ENCODE results near the gene COG7. TPM values are rescaled to one million over a fixed set of nuclear protein-coding genes. Genes with fewer than 3 reads are reported as not detected.

The COG7 gene
- total RNA-seq, 1 experiment from 2014 or later = 17.9 TPM

- no peak overlapping the region for H2BK12ac ChIP-seq (ENCODE audit: insufficient read length, low read depth, low read length)
- WGBS (ENCODE audit: extremely low coverage, insufficient read length, low lambda C conversion rate) = no CpG with 5 or more reads among the region's 11 CpGs
- H3K9me3 ChIP-seq (ENCODE audit: control insufficient read depth, low read depth, low read length) = no peaks in the 10 kb centered on the region
- H4K8ac ChIP-seq (replicated peaks; ENCODE audit: insufficient read length, low read depth, low read length) = no peak overlapping the region
- no peaks in the 10 kb centered on the region for H3K27me3 ChIP-seq (ENCODE audit: insufficient read depth, low read length)
- H2AFZ ChIP-seq (ENCODE audit: low read length) = no peak overlapping the region
- no peak overlapping the region for H3K9ac ChIP-seq (ENCODE audit: extremely low read depth, insufficient read length, low read length)
- H2BK15ac ChIP-seq (ENCODE audit: low read depth, low read length) = no peak overlapping the region
- no peak overlapping the region for H3K56ac ChIP-seq (ENCODE audit: insufficient read length, low read depth, low read length)
- Mint-ChIP-seq H3K27ac (peak overlapping the region in 1 of 3 experiments; percentile 49; a peak in 1 of 7 replicates), H3K4me3 (no peak overlapping the region), H3K27me3 (ENCODE audit: low read depth) (no peaks in the 10 kb centered on the region), H3K4me1 (peaks cover 37 to 39% of the 10 kb centered on the region in 2 experiments), H3K36me3 (ENCODE audit: insufficient read depth in 1 of 3, low read depth in 3 of 3) (peaks cover 10 to 53% (median 45%) of the 10 kb centered on the region in 3 experiments; a peak in 6 of 7 replicates), H3K9me3 (no peaks in the 10 kb centered on the region)
- no peak overlapping the region for H3K4me2 ChIP-seq (ENCODE audit: insufficient read depth, insufficient read length, low read length)
- no peak overlapping the region for H3K14ac ChIP-seq (ENCODE audit: insufficient read depth, low read length)
- DNase-seq = no peak
- H3K4me1 ChIP-seq (ENCODE audit: insufficient read depth, low read length) = no peaks in the 10 kb centered on the region
- H2AK5ac ChIP-seq (ENCODE audit: insufficient read length, low read length) = no peak overlapping the region
- peaks cover 13% of the 10 kb centered on the region; the same call in 1 of the 2 replicates for H3K79me2 ChIP-seq (ENCODE audit: insufficient read depth, low read length)
- H3K18ac ChIP-seq (ENCODE audit: insufficient read length, low read depth, low read length) = no peak overlapping the region
- H2BK5ac ChIP-seq (ENCODE audit: insufficient read length, low read length) = no peak overlapping the region
- no peaks in the 10 kb centered on the region for H3K23me2 ChIP-seq (ENCODE audit: insufficient read length, low read depth, low read length, poor library complexity, severe bottlenecking)
- no peak overlapping the region for H4K5ac ChIP-seq (ENCODE audit: insufficient read length, low read depth, low read length)
- no peak overlapping the region for H3K23ac ChIP-seq (ENCODE audit: insufficient read length, low read depth, low read length)
- H4K20me1 ChIP-seq (ENCODE audit: control insufficient read depth, insufficient read depth, insufficient read length) = no peaks in the 10 kb centered on the region
- H3K79me1 ChIP-seq (ENCODE audit: insufficient read depth, low read depth, low read length, poor library complexity, severe bottlenecking) = peaks cover 3% of the 10 kb centered on the region
- H2BK20ac ChIP-seq (ENCODE audit: low read depth, low read length, poor library complexity, severe bottlenecking) = no peak overlapping the region
- no peak for TF ChIP-seq CTCF (conservative IDR thresholded peaks at IDR 0.05)
- H3K4ac ChIP-seq (ENCODE audit: low read depth, low read length) = no peak overlapping the region
- no peak overlapping the region for H2BK120ac ChIP-seq (ENCODE audit: low read depth, low read length, poor library complexity, severe bottlenecking)
- no peak overlapping the region for H3T11ph ChIP-seq (ENCODE audit: low read length)
- no peak overlapping the region for H4K91ac ChIP-seq (ENCODE audit: insufficient read length, low read depth, low read length)
- no peak overlapping the region for H3K27ac ChIP-seq (ENCODE audit: insufficient read length, low read depth, low read length)
These were observed 45.9 kb upstream of the COG7 start for GRCh38 chr16:23498863-23499262.

All from H9 (cell line).